ENCODE measurements around the gene OTOP2. TPM values are rescaled to one million over a fixed set of nuclear protein-coding genes. Genes with fewer than 3 reads are reported as not detected.

Gene OTOP2
- total and polyA plus RNA-seq, 2 of the 8 experiments (the other 6 are each of a cell fraction or from before 2014, with no cell fraction given): 0.23 TPM; not detected in 1

- TF ChIP-seq RXRA (IDR thresholded peaks at IDR 0.05; ENCODE audit: insufficient read depth, low read depth, low read length) (no peak), CBX8 (IDR thresholded peaks at IDR 0.05; ENCODE audit: borderline replicate concordance, low read depth, low read length) (no peak), SP2 (IDR thresholded peaks at IDR 0.05; ENCODE audit: low read length) (no peak), KDM4A (IDR thresholded peaks at IDR 0.05; ENCODE audit: low read depth, low read length, severe bottlenecking) (no peak), KDM5A (IDR thresholded peaks at IDR 0.05; ENCODE audit: low read length) (no peak)
Observed at GRCh38 chr17:74954115-74954514, 30.0 kb downstream of the OTOP2 start (continued).
